Activated naive CD8-positive, alpha-beta T cell (primary cell): Measurements from ENCODE around the gene LDB3.

Source experiments
- H3K27ac Mint-ChIP-seq: one replicate; pipeline ENCODE4 v1.8.0; 2021; ENCODE audit warnings: mixed read lengths
- H3K27me3 Mint-ChIP-seq: one replicate; pipeline ENCODE4 v1.8.0; 2021; ENCODE audit warnings: mixed read lengths
- H3K36me3 Mint-ChIP-seq: one replicate; pipeline ENCODE4 v1.8.0; 2021; ENCODE audit warnings: mixed read lengths
- H3K4me1 Mint-ChIP-seq: one replicate; pipeline ENCODE4 v1.8.0; 2021; ENCODE audit warnings: low read depth, mixed read lengths
- H3K4me3 Mint-ChIP-seq: one replicate; pipeline ENCODE4 v1.8.0; 2021; ENCODE audit warnings: mild to moderate bottlenecking, mixed read lengths
- H3K9me3 Mint-ChIP-seq: one replicate; pipeline ENCODE4 v1.8.0; 2021; ENCODE audit warnings: low read depth, mixed read lengths

The LDB3 gene

GRCh38 chr10:86667421-86668181 is 710 bp upstream of the LDB3 start:
- Mint-ChIP-seq H3K27ac (no peak overlapping the region), H3K4me3 (no peak overlapping the region), H3K36me3 (no peaks in the 10 kb centered on the region), H3K27me3 (no peaks in the 10 kb centered on the region), H3K4me1 (no peaks in the 10 kb centered on the region), H3K9me3 (no peaks in the 10 kb centered on the region)

GRCh38 chr10:86670290-86670811 is 2.0 kb downstream of the LDB3 start:
- Mint-ChIP-seq H3K4me3 (no peak overlapping the region), H3K27ac (no peak overlapping the region), H3K4me1 (no peaks in the 10 kb centered on the region), H3K27me3 (no peaks in the 10 kb centered on the region), H3K36me3 (no peaks in the 10 kb centered on the region), H3K9me3 (no peaks in the 10 kb centered on the region)

- no peaks in the 10 kb centered on the region for H3K36me3 Mint-ChIP-seq
- H3K27me3 Mint-ChIP-seq, result no peaks in the 10 kb centered on the region
- no peaks in the 10 kb centered on the region for H3K4me1 Mint-ChIP-seq
- no peak overlapping the region for H3K4me3 Mint-ChIP-seq
- H3K27ac Mint-ChIP-seq, result no peak overlapping the region
- no peaks in the 10 kb centered on the region for H3K9me3 Mint-ChIP-seq
Observed at GRCh38 chr10:86670876-86671275, 2.6 kb downstream of the LDB3 start.

- no peak overlapping the region for H3K4me3 Mint-ChIP-seq
- no peaks in the 10 kb centered on the region for H3K9me3 Mint-ChIP-seq
- H3K27me3 Mint-ChIP-seq, result no peaks in the 10 kb centered on the region
- no peak overlapping the region for H3K27ac Mint-ChIP-seq
- no peaks in the 10 kb centered on the region for H3K4me1 Mint-ChIP-seq
- H3K36me3 Mint-ChIP-seq, result no peaks in the 10 kb centered on the region
Observed at GRCh38 chr10:86671419-86671818, 3.1 kb downstream of the LDB3 start.

GRCh38 chr10:86671985-86672710 is 3.8 kb downstream of the LDB3 start:
- H3K36me3 Mint-ChIP-seq, result no peaks in the 10 kb centered on the region
- no peak overlapping the region for H3K27ac Mint-ChIP-seq
- no peaks in the 10 kb centered on the region for H3K4me1 Mint-ChIP-seq
- H3K4me3 Mint-ChIP-seq, result no peak overlapping the region
- no peaks in the 10 kb centered on the region for H3K9me3 Mint-ChIP-seq
- no peaks in the 10 kb centered on the region for H3K27me3 Mint-ChIP-seq

- Mint-ChIP-seq H3K27ac (no peak overlapping the region), H3K9me3 (no peaks in the 10 kb centered on the region), H3K4me1 (no peaks in the 10 kb centered on the region), H3K36me3 (no peaks in the 10 kb centered on the region), H3K4me3 (no peak overlapping the region), H3K27me3 (no peaks in the 10 kb centered on the region)
Observed at GRCh38 chr10:86673216-86673826, 5.0 kb downstream of the LDB3 start.

GRCh38 chr10:86673827-86674581 is 5.7 kb downstream of the LDB3 start:
- Mint-ChIP-seq H3K27me3 (no peaks in the 10 kb centered on the region), H3K36me3 (no peaks in the 10 kb centered on the region), H3K4me1 (no peaks in the 10 kb centered on the region), H3K4me3 (no peak overlapping the region), H3K27ac (no peak overlapping the region), H3K9me3 (no peaks in the 10 kb centered on the region)

- Mint-ChIP-seq H3K4me3 (no peak overlapping the region), H3K36me3 (no peaks in the 10 kb centered on the region), H3K27me3 (no peaks in the 10 kb centered on the region), H3K4me1 (no peaks in the 10 kb centered on the region), H3K9me3 (no peaks in the 10 kb centered on the region), H3K27ac (no peak overlapping the region)
Observed at GRCh38 chr10:86674912-86675311, 6.6 kb downstream of the LDB3 start.

GRCh38 chr10:86677374-86677773 is 9.1 kb downstream of the LDB3 start:
- no peaks in the 10 kb centered on the region for H3K4me1 Mint-ChIP-seq
- no peaks in the 10 kb centered on the region for H3K36me3 Mint-ChIP-seq
- no peak overlapping the region for H3K4me3 Mint-ChIP-seq
- no peak overlapping the region for H3K27ac Mint-ChIP-seq
- no peaks in the 10 kb centered on the region for H3K27me3 Mint-ChIP-seq
- H3K9me3 Mint-ChIP-seq, result no peaks in the 10 kb centered on the region

GRCh38 chr10:86678999-86679792 is 10.9 kb downstream of the LDB3 start:
- H3K36me3 Mint-ChIP-seq, result no peaks in the 10 kb centered on the region
- no peak overlapping the region for H3K27ac Mint-ChIP-seq
- no peaks in the 10 kb centered on the region for H3K27me3 Mint-ChIP-seq
- no peaks in the 10 kb centered on the region for H3K4me1 Mint-ChIP-seq
- no peak overlapping the region for H3K4me3 Mint-ChIP-seq
- H3K9me3 Mint-ChIP-seq, result no peaks in the 10 kb centered on the region

GRCh38 chr10:86681047-86681446 is 12.7 kb downstream of the LDB3 start:
- no peaks in the 10 kb centered on the region for H3K9me3 Mint-ChIP-seq
- no peak overlapping the region for H3K4me3 Mint-ChIP-seq
- no peak overlapping the region for H3K27ac Mint-ChIP-seq
- H3K36me3 Mint-ChIP-seq, result no peaks in the 10 kb centered on the region
- no peaks in the 10 kb centered on the region for H3K4me1 Mint-ChIP-seq
- H3K27me3 Mint-ChIP-seq, result no peaks in the 10 kb centered on the region

- no peaks in the 10 kb centered on the region for H3K4me1 Mint-ChIP-seq
- no peaks in the 10 kb centered on the region for H3K27me3 Mint-ChIP-seq
- H3K27ac Mint-ChIP-seq, result no peak overlapping the region
- H3K9me3 Mint-ChIP-seq, result no peaks in the 10 kb centered on the region
- no peaks in the 10 kb centered on the region for H3K36me3 Mint-ChIP-seq
- H3K4me3 Mint-ChIP-seq, result no peak overlapping the region
Observed at GRCh38 chr10:86681722-86682386, 13.5 kb downstream of the LDB3 start.

- no peaks in the 10 kb centered on the region for H3K9me3 Mint-ChIP-seq
- H3K27ac Mint-ChIP-seq, result no peak overlapping the region
- H3K4me1 Mint-ChIP-seq, result no peaks in the 10 kb centered on the region
- no peaks in the 10 kb centered on the region for H3K36me3 Mint-ChIP-seq
- H3K27me3 Mint-ChIP-seq, result no peaks in the 10 kb centered on the region
- no peak overlapping the region for H3K4me3 Mint-ChIP-seq
Observed at GRCh38 chr10:86682675-86683074, 14.4 kb downstream of the LDB3 start.
